ENCODE measurements around the gene MBLAC1. TPM values are rescaled to one million over a fixed set of nuclear protein-coding genes. Genes with fewer than 3 reads are reported as not detected.

The MBLAC1 gene
- total and polyA plus RNA-seq, 9 of the 15 experiments (the other 6 are each of a cell fraction or from before 2014, with no cell fraction given): 0.03 to 3.1 (median 0.52) TPM

DNA sequence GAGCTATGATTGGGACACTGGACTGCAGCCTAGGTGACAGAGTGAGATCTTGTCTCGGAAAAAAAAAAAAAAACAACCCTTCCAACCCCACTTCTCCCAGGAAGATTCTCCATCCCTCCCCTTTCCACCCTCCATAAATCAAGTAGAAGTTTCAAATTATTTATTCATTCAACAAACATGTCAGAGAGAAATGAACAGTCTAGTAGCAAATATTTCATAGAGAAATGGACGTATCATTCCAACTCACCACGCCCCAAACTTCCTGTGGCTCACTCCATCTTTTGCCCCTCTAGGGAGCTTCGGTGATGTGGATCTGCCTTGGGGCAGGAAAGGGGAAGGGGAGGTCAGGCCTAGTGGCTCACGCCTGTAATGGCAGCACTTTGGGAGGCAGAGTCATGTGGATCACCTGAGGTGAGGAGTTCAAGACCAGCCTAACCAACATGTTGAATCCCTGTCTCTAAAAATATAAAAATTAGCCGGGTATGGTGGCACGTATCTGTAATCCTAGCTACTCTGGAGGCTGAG lies 32.4 kb downstream of the MBLAC1 start (continued):
- TF ChIP-seq SAP30 (IDR thresholded peaks at IDR 0.05; ENCODE audit: borderline replicate concordance, insufficient read depth, low read depth, low read length, poor library complexity, severe bottlenecking) (no peak), GATAD2A (IDR thresholded peaks at IDR 0.05) (no peak), DNMT1 (IDR thresholded peaks at IDR 0.05) (0 out of 2 replicates have a peak, but pooled peaks have one; percentile 44), ZNF764 (CRISPR knock-in tag; IDR thresholded peaks at IDR 0.05; ENCODE audit: low read depth) (no peak), NFATC3 (IDR thresholded peaks at IDR 0.05) (0 out of 2 replicates have a peak, but pooled peaks have one; percentile 31), FUS (optimal IDR thresholded peaks at IDR 0.05; ENCODE audit: low read depth, low read length) (no peak)
- TF ChIP-seq, protein P1, sequence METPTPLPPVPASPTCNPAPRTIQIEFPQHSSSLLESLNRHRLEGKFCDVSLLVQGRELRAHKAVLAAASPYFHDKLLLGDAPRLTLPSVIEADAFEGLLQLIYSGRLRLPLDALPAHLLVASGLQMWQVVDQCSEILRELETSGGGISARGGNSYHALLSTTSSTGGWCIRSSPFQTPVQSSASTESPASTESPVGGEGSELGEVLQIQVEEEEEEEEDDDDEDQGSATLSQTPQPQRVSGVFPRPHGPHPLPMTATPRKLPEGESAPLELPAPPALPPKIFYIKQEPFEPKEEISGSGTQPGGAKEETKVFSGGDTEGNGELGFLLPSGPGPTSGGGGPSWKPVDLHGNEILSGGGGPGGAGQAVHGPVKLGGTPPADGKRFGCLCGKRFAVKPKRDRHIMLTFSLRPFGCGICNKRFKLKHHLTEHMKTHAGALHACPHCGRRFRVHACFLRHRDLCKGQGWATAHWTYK (CRISPR knock-in tag; IDR thresholded peaks at IDR 0.05): no peak
- TF ChIP-seq, protein P2, sequence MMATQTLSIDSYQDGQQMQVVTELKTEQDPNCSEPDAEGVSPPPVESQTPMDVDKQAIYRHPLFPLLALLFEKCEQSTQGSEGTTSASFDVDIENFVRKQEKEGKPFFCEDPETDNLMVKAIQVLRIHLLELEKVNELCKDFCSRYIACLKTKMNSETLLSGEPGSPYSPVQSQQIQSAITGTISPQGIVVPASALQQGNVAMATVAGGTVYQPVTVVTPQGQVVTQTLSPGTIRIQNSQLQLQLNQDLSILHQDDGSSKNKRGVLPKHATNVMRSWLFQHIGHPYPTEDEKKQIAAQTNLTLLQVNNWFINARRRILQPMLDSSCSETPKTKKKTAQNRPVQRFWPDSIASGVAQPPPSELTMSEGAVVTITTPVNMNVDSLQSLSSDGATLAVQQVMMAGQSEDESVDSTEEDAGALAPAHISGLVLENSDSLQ (IDR thresholded peaks at IDR 0.05): peak; percentile 67
- TF ChIP-seq, protein P3, sequence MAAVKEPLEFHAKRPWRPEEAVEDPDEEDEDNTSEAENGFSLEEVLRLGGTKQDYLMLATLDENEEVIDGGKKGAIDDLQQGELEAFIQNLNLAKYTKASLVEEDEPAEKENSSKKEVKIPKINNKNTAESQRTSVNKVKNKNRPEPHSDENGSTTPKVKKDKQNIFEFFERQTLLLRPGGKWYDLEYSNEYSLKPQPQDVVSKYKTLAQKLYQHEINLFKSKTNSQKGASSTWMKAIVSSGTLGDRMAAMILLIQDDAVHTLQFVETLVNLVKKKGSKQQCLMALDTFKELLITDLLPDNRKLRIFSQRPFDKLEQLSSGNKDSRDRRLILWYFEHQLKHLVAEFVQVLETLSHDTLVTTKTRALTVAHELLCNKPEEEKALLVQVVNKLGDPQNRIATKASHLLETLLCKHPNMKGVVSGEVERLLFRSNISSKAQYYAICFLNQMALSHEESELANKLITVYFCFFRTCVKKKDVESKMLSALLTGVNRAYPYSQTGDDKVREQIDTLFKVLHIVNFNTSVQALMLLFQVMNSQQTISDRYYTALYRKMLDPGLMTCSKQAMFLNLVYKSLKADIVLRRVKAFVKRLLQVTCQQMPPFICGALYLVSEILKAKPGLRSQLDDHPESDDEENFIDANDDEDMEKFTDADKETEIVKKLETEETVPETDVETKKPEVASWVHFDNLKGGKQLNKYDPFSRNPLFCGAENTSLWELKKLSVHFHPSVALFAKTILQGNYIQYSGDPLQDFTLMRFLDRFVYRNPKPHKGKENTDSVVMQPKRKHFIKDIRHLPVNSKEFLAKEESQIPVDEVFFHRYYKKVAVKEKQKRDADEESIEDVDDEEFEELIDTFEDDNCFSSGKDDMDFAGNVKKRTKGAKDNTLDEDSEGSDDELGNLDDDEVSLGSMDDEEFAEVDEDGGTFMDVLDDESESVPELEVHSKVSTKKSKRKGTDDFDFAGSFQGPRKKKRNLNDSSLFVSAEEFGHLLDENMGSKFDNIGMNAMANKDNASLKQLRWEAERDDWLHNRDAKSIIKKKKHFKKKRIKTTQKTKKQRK (IDR thresholded peaks at IDR 0.05; ENCODE audit: borderline replicate concordance, low read depth, low read length): no peak
- TF ChIP-seq, protein P4, sequence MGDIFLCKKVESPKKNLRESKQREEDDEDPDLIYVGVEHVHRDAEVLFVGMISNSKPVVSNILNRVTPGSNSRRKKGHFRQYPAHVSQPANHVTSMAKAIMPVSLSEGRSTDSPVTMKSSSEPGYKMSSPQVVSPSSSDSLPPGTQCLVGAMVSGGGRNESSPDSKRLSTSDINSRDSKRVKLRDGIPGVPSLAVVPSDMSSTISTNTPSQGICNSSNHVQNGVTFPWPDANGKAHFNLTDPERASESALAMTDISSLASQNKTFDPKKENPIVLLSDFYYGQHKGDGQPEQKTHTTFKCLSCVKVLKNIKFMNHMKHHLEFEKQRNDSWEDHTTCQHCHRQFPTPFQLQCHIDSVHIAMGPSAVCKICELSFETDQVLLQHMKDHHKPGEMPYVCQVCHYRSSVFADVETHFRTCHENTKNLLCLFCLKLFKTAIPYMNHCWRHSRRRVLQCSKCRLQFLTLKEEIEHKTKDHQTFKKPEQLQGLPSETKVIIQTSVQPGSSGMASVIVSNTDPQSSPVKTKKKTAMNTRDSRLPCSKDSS (IDR thresholded peaks at IDR 0.05; ENCODE audit: low read depth, partially characterized antibody): peak; percentile 14
- TF ChIP-seq, protein P5, sequence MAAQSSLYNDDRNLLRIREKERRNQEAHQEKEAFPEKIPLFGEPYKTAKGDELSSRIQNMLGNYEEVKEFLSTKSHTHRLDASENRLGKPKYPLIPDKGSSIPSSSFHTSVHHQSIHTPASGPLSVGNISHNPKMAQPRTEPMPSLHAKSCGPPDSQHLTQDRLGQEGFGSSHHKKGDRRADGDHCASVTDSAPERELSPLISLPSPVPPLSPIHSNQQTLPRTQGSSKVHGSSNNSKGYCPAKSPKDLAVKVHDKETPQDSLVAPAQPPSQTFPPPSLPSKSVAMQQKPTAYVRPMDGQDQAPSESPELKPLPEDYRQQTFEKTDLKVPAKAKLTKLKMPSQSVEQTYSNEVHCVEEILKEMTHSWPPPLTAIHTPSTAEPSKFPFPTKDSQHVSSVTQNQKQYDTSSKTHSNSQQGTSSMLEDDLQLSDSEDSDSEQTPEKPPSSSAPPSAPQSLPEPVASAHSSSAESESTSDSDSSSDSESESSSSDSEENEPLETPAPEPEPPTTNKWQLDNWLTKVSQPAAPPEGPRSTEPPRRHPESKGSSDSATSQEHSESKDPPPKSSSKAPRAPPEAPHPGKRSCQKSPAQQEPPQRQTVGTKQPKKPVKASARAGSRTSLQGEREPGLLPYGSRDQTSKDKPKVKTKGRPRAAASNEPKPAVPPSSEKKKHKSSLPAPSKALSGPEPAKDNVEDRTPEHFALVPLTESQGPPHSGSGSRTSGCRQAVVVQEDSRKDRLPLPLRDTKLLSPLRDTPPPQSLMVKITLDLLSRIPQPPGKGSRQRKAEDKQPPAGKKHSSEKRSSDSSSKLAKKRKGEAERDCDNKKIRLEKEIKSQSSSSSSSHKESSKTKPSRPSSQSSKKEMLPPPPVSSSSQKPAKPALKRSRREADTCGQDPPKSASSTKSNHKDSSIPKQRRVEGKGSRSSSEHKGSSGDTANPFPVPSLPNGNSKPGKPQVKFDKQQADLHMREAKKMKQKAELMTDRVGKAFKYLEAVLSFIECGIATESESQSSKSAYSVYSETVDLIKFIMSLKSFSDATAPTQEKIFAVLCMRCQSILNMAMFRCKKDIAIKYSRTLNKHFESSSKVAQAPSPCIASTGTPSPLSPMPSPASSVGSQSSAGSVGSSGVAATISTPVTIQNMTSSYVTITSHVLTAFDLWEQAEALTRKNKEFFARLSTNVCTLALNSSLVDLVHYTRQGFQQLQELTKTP (IDR thresholded peaks at IDR 0.05; ENCODE audit: low read depth in 1 of 2, partially characterized antibody in 2 of 2): peak in 1 of 2 experiments; percentile 52
- TF ChIP-seq, protein P6, sequence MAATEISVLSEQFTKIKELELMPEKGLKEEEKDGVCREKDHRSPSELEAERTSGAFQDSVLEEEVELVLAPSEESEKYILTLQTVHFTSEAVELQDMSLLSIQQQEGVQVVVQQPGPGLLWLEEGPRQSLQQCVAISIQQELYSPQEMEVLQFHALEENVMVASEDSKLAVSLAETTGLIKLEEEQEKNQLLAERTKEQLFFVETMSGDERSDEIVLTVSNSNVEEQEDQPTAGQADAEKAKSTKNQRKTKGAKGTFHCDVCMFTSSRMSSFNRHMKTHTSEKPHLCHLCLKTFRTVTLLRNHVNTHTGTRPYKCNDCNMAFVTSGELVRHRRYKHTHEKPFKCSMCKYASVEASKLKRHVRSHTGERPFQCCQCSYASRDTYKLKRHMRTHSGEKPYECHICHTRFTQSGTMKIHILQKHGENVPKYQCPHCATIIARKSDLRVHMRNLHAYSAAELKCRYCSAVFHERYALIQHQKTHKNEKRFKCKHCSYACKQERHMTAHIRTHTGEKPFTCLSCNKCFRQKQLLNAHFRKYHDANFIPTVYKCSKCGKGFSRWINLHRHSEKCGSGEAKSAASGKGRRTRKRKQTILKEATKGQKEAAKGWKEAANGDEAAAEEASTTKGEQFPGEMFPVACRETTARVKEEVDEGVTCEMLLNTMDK (IDR thresholded peaks at IDR 0.05; ENCODE audit: borderline replicate concordance, insufficient read depth, low read depth, low read length, poor library complexity, severe bottlenecking): no peak
